GM19043 (cell line): ENCODE data around the gene FBXO38.
A peak's percentile ranks its signal among the peaks of the same experiment; 100 is the strongest.
"Not testable (repeated sequence)": the region's sequence is repeated elsewhere in the genome, so short reads cannot be mapped to it uniquely, and the experiment has no call there.

Experiments
- ATAC-seq: cut with Tn5 transposase; IDR thresholded peaks from one replicate; pipeline ENCODE4 v1.9.1; 2021; ENCODE audit warnings: low read depth; ENCODE audit not compliant: unreplicated experiment

Gene FBXO38

GRCh38 chr5:148467958-148468357 is 84.2 kb downstream of the FBXO38 start:
- ATAC-seq, result no peak

GRCh38 chr5:148468746-148469145 is 85.0 kb downstream of the FBXO38 start:
- ATAC-seq, result not testable (repeated sequence)

- ATAC-seq, result no peak
Observed at GRCh38 chr5:148469501-148469935, 85.8 kb downstream of the FBXO38 start.

- no peak for ATAC-seq
Observed at GRCh38 chr5:148471379-148471778, 87.6 kb downstream of the FBXO38 start.

DNA sequence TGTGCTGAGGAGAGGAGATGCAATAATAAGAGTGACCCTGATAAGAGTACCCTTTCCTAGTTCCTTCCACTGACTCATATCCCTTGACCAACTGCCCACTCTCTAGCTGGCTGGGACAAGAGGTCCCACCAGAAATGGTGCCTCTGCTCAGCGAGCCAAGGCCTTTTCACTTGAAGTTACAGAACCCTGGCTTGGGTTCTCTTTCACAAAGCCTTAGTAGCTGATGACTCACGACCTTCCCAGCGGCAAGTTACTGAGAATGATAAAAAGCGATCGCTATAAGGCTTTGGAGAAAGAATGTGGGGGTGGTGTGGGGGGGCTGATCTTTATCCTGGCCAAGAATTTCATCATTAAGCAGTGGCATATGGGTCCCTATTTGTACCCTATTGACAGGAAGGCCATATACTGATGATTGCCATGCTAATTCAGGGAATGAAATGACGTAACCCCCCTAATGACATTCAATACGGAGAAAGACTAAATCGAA is 90.3 kb downstream of the FBXO38 start:
- no peak for ATAC-seq

DNA sequence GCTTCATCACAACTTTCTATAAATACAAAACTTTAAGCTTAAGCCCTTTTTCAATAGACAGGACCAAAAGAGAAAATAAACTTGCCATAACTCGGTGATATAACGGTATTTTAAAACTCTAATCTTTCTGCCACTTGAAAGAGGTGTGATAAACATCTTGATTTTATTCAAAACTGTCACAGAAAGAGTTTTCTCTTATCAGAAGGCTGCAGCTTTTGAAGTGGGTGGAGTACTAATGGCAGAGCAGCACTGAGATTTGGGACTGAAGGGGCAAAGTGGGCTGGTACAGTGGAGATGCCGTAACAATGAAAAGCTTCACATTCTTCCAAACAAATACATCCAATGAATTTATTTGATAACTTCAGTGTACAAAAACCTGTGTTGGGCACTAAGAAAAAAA is 92.5 kb downstream of the FBXO38 start:
- no peak for ATAC-seq

- no peak for ATAC-seq
Observed at GRCh38 chr5:148477429-148477828, 93.7 kb downstream of the FBXO38 start.

DNA sequence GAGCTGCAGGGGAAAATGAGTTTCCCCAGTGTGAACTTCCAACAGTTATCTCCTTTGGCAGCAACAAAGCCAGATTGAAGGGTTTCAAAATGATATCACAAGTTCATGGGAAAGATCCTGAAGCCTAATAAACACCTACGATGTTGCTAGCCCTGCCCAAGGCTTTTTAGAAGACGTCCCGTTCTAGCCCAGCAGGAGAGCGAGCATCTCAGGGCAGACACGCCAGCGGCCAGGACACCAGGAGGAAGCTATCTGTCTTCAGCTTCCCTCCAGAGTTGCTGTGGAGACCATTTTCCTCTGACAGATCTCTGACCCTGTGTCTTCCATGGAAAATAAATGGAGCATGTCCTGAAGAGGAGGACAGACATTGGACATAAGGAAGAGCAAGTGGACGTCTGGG is 98.4 kb downstream of the FBXO38 start:
- no peak for ATAC-seq

GRCh38 chr5:148482697-148483462 is 99.1 kb downstream of the FBXO38 start:
- peak; percentile 80 for ATAC-seq

DNA sequence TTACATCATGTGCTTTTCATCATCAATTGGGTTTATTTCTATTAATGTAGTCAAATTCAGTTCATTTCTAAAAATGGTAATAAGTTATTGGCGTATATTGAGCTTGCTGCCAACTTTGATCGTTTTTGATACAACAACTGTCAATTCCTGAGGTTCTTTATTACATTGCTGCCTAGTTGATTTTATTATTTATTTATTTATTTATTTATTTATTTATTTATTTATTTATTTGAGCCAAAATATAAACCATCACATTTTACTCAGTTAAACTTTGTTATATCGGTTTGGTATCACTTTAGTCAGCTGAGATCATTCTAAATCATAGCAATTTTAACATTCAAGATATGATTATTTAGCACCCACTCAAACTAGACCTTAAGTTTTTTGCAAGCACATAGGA is 100.0 kb downstream of the FBXO38 start:
- ATAC-seq, result no peak

DNA sequence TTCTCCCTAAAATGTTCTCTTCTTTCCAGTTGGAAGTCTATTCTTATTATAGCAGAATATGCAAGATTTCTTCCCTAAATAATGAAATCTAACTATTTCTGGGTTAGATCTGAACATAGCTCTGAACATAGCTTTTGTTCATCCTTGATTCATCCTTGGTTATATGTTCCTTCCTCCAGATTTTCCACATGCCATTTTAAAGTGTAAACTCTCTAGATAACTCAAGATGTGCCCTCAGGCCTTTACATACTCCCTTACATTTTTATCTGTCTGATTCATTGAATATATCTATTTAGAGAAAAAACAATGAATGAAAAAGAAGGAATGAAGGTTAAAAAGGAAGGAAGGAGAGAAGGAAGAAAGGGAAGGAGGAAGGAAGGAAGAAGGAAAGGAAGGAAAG is 100.9 kb downstream of the FBXO38 start:
- ATAC-seq, result no peak

DNA sequence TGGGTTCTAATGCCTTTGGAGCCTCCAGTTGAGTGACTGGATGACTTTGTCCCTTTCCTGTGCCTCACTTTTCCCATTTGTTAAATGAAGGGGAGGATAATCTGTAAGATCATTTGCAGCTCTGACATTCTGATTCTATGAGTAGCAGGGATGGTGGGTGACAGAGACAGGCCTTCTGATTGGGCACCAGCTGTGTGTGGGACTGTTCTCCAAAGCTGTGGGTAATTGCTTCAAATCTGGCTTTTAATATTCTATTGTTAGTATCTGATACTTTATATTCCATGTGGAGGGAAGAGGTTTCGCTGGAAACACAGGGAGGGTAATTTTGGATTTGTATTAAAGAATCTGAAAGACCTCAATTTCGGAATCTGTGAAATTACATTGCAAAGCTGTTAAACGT is 102.7 kb downstream of the FBXO38 start:
- no peak for ATAC-seq

- no peak for ATAC-seq
Observed at GRCh38 chr5:148488757-148489156, 105.0 kb downstream of the FBXO38 start.

DNA sequence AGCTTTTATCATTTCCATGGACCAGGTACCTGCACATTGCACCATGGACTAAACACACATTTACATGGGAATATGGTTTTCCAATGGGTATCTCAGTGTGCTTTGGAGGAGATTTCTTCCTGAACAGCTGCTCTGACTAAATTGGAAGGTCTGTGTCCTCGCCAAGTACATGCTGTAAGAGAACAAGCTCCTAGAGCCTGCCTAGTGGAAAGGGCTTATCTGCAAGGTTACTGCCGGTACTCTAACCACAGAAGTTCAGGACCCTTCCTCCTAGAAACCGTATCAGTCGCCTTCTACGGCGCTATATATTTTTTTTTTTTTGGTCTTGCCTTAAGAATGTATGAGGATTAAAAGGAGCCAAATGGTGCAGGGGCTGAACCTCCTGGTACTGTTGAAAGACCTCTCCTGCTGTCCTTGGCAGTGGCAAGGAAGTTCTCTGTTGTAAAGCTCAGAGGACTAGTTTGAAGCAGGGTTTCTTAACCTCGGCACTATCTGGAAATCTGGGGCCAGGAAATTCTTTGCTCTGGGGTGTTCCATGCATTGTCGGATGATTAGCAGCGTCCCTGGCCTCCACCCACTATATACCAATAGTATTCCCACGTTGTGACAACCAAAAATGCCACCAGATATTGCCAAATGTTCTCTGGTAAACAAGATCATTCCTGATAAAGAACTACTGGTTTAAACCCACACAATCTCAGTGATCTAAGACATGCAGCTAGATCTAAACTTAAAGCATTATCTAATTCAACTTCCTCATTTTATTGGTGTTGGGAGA is 107.4 kb downstream of the FBXO38 start:
- ATAC-seq, result no peak

GRCh38 chr5:148491793-148492184 is 108.0 kb downstream of the FBXO38 start:
- no peak for ATAC-seq

DNA sequence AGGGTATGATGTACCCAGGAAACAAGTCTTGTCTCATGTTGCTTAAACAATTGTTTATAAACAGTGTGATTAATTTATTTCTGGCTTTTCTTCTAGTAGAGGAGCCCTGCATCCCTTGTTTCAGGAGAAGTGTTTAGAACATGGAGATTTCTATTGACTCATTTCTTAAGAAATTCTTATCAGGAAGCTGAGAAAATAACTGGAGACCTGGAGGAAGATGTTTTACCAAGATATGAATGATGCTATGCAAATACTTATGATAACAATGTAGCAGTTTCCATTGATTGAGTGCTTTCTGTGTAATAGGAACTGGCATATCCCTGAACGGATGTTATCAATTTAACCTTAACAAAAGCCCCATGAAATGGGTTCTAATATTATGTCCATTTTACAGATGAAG is 108.6 kb downstream of the FBXO38 start:
- no peak for ATAC-seq
